Activated T-helper 1 cell treated with anti-CD3 and anti-CD28 coated beads, Interleukin-12 subunit alpha, Interleukin-12 subunit beta, Interleukin-2, Interleukin-4 antibody, amounts not matched to agents 30 ng/mL and 10 ng/mL and 1 ng/mL, durations not matched to agents 14 hours and 24 hours and 36 hours (primary cell): Measurements from ENCODE around the gene DMRT1. TPM values are rescaled to one million over a fixed set of nuclear protein-coding genes. Genes with fewer than 3 reads are reported as not detected.
"Not testable (repeated sequence)": the region's sequence is repeated elsewhere in the genome, so short reads cannot be mapped to it uniquely, and the experiment has no call there.

Experiments used
- DNase-seq: peaks from one replicate; pipeline ENCODE4 v3.0.0; 2021; ENCODE audit warnings: low spot score
- H3K27ac Mint-ChIP-seq: one replicate; pipeline ENCODE4 v1.8.0; 2021; ENCODE audit warnings: mild to moderate bottlenecking, mixed read lengths
- H3K27me3 Mint-ChIP-seq: one replicate; pipeline ENCODE4 v1.8.0; 2022; ENCODE audit warnings: mild to moderate bottlenecking, moderate library complexity, mixed read lengths; ENCODE audit not compliant: insufficient read depth
- H3K36me3 Mint-ChIP-seq: one replicate; pipeline ENCODE4 v1.8.0; 2021; ENCODE audit warnings: low read depth, mixed read lengths
- H3K4me1 Mint-ChIP-seq: one replicate; pipeline ENCODE4 v1.8.0; 2021; ENCODE audit warnings: low read depth, mixed read lengths
- H3K4me3 Mint-ChIP-seq: one replicate; pipeline ENCODE4 v1.8.0; 2021; ENCODE audit warnings: mild to moderate bottlenecking, moderate library complexity, mixed read lengths
- H3K9me3 Mint-ChIP-seq: one replicate; pipeline ENCODE4 v1.8.0; 2021; ENCODE audit warnings: mixed read lengths
- intact Hi-C: fragments of 100-400 bp; cut with micrococcal nuclease; formaldehyde crosslinking; loops from one replicate; pipeline ENCODE4 v1.15.1; 2024
- total RNA-seq: library from RNA; stranded (reverse); gene quantifications from 2 replicates; pipeline ENCODE4 v1.2.3, GENCODE V29; 2022

The DMRT1 gene
- total RNA-seq, 1 donor from 2014 or later = not detected

DNA sequence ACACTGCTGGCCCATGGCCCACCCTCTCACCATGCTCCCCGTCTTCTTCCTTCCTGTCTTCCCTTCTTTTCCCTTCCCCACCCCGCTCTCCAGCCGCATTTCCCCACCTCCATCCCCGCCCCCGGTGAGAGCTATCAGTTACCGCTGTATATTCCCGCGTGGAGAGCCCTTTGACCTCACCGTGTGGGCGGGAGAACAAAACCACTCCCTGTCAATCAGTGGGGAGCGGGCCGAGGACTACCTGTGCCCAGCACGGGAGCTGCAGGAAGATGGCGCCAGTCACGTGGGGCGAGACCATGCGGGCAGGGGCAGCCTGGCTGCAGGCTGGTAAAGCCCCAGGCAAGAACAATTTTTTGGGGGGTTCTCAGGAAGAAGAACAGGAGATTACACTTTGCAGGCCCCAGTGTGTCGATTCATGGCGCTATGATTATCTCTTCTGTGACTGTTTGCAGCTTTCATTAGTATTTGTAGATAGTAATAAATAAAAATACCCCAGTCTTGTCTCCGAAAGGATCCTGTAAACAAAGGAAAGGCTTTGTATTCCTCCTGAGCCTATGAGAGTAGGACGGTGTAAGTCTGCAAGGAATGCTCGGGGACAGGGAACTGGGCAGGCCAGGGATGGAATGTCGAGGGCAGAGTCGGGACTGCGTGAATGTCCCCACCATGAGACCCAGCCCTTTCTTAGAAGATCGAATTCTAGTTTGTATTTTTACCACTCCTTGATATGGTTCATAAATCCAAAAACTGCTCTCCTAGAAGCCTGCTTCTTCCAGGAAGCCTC is 14.8 kb upstream of the DMRT1 start:
- Mint-ChIP-seq H3K4me3 (no peak overlapping the region), H3K36me3 (no peaks in the 10 kb centered on the region), H3K9me3 (no peaks in the 10 kb centered on the region), H3K27ac (no peak overlapping the region), H3K27me3 (peaks cover 3% of the 10 kb centered on the region), H3K4me1 (no peaks in the 10 kb centered on the region)
- no peak for DNase-seq
- intact Hi-C loops = no loop called here

DNA sequence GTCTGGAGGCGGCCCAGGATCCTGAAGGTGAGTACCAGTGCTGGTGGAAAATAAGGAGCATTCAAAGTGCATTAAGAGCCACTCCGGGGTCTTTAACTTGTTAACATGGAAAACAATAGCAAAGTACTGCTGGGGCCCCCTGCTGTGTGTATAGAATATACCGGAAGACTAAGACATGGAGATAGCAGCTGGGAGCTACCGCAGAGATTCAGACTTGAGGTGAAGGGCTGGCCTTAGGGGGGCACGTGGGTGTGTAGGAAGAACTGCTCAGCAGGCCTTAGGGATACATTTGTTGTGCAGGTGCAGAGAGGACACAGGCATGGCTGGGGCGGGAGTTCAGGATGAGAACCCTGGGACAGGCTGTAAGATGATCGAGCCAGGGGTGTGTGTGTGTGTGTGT is 1.2 kb upstream of the DMRT1 start:
- intact Hi-C loops = no loop called here
- Mint-ChIP-seq H3K36me3 (no peaks in the 10 kb centered on the region), H3K27me3 (peaks cover 34% of the 10 kb centered on the region), H3K9me3 (no peaks in the 10 kb centered on the region), H3K27ac (no peak overlapping the region), H3K4me1 (no peaks in the 10 kb centered on the region), H3K4me3 (peak overlapping the region; percentile 29)
- DNase-seq = no peak

DNA sequence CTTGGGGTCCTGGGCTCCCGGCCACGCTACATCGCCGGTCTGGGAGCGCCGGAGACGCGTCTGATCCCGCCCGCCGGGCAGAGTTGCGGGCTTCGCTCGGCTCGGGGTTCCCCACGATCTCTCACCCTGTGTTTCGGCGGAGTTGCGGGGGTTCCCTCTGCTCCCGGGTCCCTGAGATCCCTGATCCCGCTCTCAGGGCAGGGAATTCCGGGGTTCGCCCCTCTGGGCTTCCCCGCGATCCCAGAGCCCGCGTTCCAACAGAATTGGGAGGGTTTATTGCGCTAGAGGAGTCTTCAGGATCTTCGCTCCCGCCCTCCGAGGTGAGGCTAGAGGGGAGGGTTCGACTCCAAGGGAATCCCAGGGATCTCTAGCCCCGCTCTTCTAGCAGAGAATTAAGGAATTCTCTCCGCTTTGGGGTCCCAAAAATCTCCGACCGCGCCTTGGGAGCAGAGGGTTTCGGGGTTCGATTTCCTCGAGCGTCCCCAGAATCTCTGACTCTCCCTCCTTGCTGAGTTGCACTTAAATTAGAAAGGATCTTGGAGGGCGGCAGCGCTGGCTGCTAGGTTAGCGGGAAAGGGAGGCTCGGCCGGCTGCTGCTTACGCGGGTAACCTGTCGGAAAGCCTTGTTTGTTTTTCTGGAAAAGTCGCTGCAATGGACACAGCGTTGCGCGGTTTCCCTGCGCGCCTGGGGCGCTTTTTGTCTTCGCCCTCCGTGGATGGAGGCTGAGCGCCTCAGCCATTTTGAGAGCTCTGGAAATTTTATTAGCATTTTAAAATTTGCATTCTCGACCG is 1.3 kb downstream of the DMRT1 start:
- no peak for DNase-seq
- Mint-ChIP-seq H3K4me1 (peaks cover 4% of the 10 kb centered on the region), H3K27me3 (peaks cover 48% of the 10 kb centered on the region), H3K36me3 (no peaks in the 10 kb centered on the region), H3K27ac (no peak overlapping the region), H3K9me3 (no peaks in the 10 kb centered on the region), H3K4me3 (no peak overlapping the region)
- intact Hi-C loops = loop anchor here (2.0 kb wide), 2 partner anchors 126 to 210 kb away; no protein-coding TSS in a partner anchor

DNA sequence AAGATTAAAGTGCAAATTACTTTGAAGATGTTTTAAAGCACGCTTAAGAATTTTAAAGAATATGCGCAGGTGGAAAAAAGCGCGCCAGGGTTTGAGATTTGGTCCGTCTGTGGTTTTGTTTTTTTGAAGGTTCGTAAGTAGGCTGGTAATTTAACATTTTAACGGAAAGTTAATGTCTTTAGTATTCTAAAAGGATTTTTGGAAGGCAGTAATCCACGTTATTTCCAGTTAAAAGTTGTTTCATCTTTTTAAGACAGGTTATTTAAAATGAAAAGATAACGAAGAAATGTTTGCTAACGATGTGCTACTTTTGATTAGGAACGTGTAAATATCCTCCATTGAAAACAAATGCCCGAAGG is 1.9 kb downstream of the DMRT1 start:
- H3K27me3 Mint-ChIP-seq = peaks cover 48% of the 10 kb centered on the region
- intact Hi-C loops = loop anchor here (2.0 kb wide), 2 partner anchors 125 to 209 kb away; no protein-coding TSS in a partner anchor
- H3K9me3 Mint-ChIP-seq = no peaks in the 10 kb centered on the region
- DNase-seq = no peak
- no peaks in the 10 kb centered on the region for H3K36me3 Mint-ChIP-seq
- H3K27ac Mint-ChIP-seq = peak overlapping the region; percentile 40
- no peak overlapping the region for H3K4me3 Mint-ChIP-seq
- H3K4me1 Mint-ChIP-seq = peaks cover 4% of the 10 kb centered on the region

DNA sequence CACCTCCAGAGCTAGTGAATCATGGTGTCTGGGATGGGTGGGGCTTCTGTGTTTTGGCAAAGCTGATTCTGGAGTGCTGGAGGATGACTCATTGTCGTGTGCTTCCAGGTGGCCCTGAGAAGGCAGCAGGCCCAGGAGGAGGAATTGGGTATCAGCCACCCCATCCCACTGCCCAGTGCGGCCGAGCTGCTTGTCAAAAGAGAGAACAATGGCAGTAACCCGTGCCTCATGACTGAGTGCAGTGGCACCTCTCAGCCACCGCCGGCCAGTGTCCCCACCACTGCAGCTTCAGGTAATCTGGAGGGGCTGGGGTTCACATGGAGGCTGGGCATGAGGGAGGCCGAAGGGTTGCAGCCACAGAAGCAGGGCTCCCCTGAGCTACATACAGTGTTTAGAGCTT is 5.4 kb downstream of the DMRT1 start:
- H3K27me3 Mint-ChIP-seq = peaks cover 38% of the 10 kb centered on the region
- no peaks in the 10 kb centered on the region for H3K36me3 Mint-ChIP-seq
- no peak for DNase-seq
- no peak overlapping the region for H3K4me3 Mint-ChIP-seq
- no peak overlapping the region for H3K27ac Mint-ChIP-seq
- intact Hi-C loops = no loop called here
- peaks cover 4% of the 10 kb centered on the region for H3K4me1 Mint-ChIP-seq
- no peaks in the 10 kb centered on the region for H3K9me3 Mint-ChIP-seq

DNA sequence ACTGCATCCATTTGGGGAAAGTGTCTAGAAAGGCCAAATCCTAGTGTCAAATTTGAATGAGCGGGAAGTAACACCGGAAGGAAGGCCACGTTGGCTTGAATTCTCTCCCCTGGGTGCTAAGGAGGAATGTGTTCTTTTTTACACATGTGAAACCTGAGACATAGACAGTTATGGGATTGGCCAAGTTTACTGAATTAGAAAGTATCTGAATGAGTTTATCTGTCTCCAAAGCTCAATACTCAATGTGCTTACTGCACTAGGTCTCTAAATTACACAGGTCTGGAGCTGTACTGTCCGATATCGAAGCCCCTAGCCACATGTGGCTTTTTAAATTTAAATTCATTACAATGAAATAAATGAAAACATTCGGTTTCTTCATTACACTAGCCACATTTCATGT is 6.0 kb downstream of the DMRT1 start:
- Mint-ChIP-seq H3K36me3 (no peaks in the 10 kb centered on the region), H3K4me1 (peaks cover 4% of the 10 kb centered on the region), H3K4me3 (no peak overlapping the region), H3K27me3 (peaks cover 38% of the 10 kb centered on the region), H3K27ac (no peak overlapping the region), H3K9me3 (no peaks in the 10 kb centered on the region)
- DNase-seq = no peak
- intact Hi-C loops = no loop called here

DNA sequence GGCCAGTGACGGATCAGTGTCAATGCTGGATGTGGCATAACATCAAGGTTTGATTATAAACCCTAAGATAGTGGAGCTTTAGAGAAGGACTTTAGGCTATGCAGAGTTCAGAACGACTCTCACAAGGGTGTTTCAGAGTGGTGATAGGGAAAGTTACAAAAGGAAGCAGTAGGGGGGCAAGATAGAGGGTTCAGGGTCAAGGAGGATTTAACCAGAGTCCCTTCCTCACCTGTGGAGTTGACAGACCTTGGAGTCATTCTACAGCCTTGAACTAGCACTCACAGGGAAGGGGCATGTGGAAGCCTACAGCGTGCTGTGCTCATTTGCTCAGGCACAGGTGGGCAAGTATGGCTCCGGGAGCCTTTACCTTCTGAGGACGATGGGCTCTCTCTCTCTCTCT is 7.9 kb downstream of the DMRT1 start:
- intact Hi-C loops = no loop called here
- Mint-ChIP-seq H3K4me3 (no peak overlapping the region), H3K36me3 (no peaks in the 10 kb centered on the region), H3K4me1 (peaks cover 4% of the 10 kb centered on the region), H3K9me3 (no peaks in the 10 kb centered on the region), H3K27me3 (peaks cover 22% of the 10 kb centered on the region), H3K27ac (no peak overlapping the region)
- no peak for DNase-seq

DNA sequence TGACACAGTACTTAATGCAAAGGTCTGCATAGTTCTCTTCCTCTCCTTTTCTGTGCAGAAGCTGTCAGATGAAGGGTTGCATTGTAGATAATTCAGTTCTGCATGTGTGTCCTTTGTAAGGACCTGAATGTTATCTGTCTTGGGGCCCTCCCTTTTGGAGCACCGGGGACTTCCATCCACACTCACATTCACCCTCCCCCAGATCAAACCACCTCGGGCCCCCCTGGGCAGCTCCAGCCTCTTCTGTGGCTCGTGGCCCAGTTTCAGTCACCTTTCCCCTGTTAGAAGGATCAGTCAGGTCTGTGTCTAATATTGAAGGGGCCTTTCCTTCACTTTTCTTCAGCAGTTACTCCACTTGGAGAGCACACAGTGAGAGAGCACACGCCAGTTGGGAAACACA is 11.0 kb downstream of the DMRT1 start:
- H3K27me3 Mint-ChIP-seq = peaks cover 6% of the 10 kb centered on the region
- H3K36me3 Mint-ChIP-seq = no peaks in the 10 kb centered on the region
- DNase-seq = no peak
- H3K27ac Mint-ChIP-seq = no peak overlapping the region
- H3K4me3 Mint-ChIP-seq = no peak overlapping the region
- no peaks in the 10 kb centered on the region for H3K9me3 Mint-ChIP-seq
- intact Hi-C loops = no loop called here
- no peaks in the 10 kb centered on the region for H3K4me1 Mint-ChIP-seq

DNA sequence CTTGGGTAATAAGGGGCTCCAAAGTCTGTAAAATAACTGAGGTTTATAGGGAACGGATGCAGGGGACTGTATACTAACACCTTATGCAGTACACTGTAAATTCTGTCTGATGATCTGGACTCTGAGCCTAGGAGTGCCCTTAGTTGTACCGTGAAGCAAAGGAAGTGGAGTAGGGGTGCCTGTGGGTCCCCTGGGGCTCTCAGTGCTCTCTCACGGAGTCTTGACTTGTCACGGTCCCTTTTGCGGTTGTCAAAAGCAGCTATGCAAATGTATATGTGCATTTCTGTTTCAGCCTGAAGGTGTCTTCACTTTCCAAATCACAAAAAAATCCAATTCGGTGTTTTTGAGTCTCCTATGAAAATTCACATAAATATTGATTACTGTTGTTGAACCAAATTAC is 17.8 kb downstream of the DMRT1 start:
- Mint-ChIP-seq H3K4me1 (no peaks in the 10 kb centered on the region), H3K4me3 (no peak overlapping the region), H3K36me3 (no peaks in the 10 kb centered on the region), H3K27ac (no peak overlapping the region), H3K9me3 (no peaks in the 10 kb centered on the region), H3K27me3 (peaks cover 2% of the 10 kb centered on the region)
- intact Hi-C loops = no loop called here
- no peak for DNase-seq

DNA sequence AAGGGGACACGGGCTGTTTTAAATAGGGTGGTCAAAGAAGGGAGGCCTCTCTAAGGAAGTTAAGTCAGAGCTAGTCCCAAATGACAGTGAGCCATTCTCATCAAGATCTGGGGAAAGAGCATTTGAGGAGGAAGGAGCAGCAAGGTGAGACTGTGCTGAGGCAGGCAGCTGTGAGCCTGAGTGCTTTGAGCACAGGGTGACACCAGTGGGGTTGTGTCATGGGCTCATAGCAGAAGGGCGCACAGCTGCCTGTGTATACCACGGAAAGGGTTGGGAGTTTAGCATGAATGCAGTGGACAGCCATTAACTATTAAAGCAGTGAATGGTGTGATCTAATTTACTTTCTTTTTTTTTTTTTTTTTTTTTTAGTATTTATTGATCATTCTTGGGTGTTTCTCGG is 19.2 kb downstream of the DMRT1 start:
- H3K27me3 Mint-ChIP-seq = peaks cover 2% of the 10 kb centered on the region
- no peak overlapping the region for H3K27ac Mint-ChIP-seq

DNA sequence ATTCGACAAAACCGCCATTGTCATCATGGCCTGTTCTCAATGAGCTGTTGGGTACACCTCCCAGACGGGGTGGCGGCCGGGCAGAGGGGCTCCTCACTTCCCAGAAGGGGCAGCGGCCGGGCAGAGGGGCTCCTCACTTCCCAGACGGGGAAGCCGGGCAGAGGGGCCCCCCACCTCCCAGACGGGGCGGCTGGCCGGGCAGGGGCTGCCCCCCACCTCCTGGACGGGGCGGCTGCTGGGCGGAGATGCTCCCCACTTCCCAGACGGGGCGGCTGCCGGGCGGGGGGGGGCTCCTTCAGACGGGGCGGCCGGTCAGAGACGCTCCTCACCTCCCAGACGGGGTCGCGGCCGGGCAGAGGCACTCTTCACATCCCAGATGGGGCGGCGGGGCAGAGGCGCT is 20.0 kb downstream of the DMRT1 start:
- intact Hi-C loops, H3K4me1 Mint-ChIP-seq, H3K27ac Mint-ChIP-seq, DNase-seq, H3K36me3 Mint-ChIP-seq, H3K4me3 Mint-ChIP-seq, H3K9me3 Mint-ChIP-seq, H3K27me3 Mint-ChIP-seq: not testable (repeated sequence)

More for the DNA sequence above, 19.2 kb downstream of the DMRT1 start:
- Mint-ChIP-seq H3K36me3 (no peaks in the 10 kb centered on the region), H3K9me3 (no peaks in the 10 kb centered on the region), H3K4me1 (no peaks in the 10 kb centered on the region), H3K4me3 (no peak overlapping the region)
- DNase-seq = no peak
- intact Hi-C loops = no loop called here

DNA sequence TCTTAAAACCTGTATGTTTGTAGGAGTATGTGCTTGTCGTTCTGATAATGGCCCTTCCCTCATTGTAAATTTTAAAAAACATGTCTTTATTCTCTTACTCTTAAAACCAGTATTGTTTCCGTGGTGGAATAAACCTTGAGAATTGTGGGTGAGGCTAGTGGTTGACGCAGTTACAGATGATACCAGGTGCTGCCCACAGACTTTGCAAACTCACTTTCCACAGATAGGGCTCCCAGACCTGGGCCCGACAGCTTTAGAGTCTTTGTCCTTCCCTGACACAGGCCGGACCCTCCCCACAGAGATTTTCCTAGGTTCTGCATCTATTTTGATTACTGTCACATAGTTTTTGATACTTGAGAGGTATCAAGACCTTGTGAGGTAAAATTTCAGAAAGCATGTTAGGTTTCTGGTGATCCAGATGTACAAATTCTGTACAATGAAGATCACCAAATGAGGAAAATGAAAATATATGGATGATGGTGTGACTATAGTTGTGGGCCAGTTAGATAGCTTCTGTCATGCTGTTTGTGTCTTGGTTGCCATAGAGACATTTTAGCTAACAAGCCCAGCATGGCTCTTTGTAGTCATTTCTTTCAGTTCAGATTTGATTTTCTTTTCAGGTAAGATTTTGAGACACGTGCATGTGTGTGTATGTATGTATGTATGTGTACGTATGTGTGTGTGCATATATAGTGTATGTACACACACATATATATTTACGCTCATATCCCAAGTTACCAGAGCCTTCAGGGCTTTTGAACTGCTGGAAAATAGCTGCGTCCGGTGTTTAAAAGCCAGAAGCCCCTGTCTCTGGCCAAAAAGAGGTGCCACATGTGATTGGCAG is 33.8 kb downstream of the DMRT1 start:
- no peak overlapping the region for H3K4me3 Mint-ChIP-seq
- no peaks in the 10 kb centered on the region for H3K36me3 Mint-ChIP-seq
- no peak overlapping the region for H3K27ac Mint-ChIP-seq
- no peak for DNase-seq
- no peaks in the 10 kb centered on the region for H3K4me1 Mint-ChIP-seq
- peaks cover 11% of the 10 kb centered on the region for H3K27me3 Mint-ChIP-seq
- no peaks in the 10 kb centered on the region for H3K9me3 Mint-ChIP-seq
- intact Hi-C loops = no loop called here

DNA sequence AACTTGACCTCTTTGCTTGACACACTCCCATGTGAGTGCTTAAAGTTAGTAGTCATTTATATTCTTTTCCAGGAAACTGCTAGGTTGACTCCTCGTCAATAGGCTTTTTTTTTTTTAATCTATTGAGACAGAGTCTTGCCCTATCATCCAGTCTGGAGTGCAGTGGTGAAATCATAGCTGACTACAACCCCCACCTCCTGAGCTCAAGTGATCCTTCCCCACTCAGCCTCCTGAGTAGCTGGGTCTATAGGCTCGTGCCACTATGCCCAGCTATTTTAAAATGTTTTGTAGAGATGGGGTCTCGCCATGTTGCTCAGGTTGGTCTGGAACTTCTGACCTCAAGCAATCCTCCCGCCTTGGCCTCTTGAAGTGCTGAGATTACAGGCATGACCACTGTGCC is 34.9 kb downstream of the DMRT1 start:
- no peak for DNase-seq
- no peak overlapping the region for H3K27ac Mint-ChIP-seq
- peaks cover 16% of the 10 kb centered on the region for H3K27me3 Mint-ChIP-seq
- H3K4me3 Mint-ChIP-seq = no peak overlapping the region
- peaks cover 8% of the 10 kb centered on the region for H3K4me1 Mint-ChIP-seq
- intact Hi-C loops = no loop called here
- no peaks in the 10 kb centered on the region for H3K36me3 Mint-ChIP-seq
- H3K9me3 Mint-ChIP-seq = no peaks in the 10 kb centered on the region
